GM21576 (cell line): Measurements from ENCODE around the gene ELF3.
"Not testable (repeated sequence)": the region's sequence is repeated elsewhere in the genome, so short reads cannot be mapped to it uniquely, and the experiment has no call there.

Experiments used
- ATAC-seq: cut with Tn5 transposase; IDR thresholded peaks from one replicate; pipeline ENCODE4 v1.9.1; 2021; ENCODE audit warnings: mild to moderate bottlenecking, moderate library complexity; ENCODE audit not compliant: unreplicated experiment

Gene ELF3

GRCh38 chr1:202034149-202034682 lies 23.8 kb downstream of the ELF3 start:
- ATAC-seq, result no peak

GRCh38 chr1:202034683-202035462 lies 24.5 kb downstream of the ELF3 start:
- ATAC-seq, result no peak

- no peak for ATAC-seq
These were observed 26.4 kb downstream of the ELF3 start for GRCh38 chr1:202036595-202037387.

GRCh38 chr1:202037706-202038296 lies 27.4 kb downstream of the ELF3 start:
- ATAC-seq, result no peak

- no peak for ATAC-seq
These were observed 28.4 kb downstream of the ELF3 start for GRCh38 chr1:202038688-202039346.

GRCh38 chr1:202045705-202046104 lies 35.3 kb downstream of the ELF3 start:
- ATAC-seq, result no peak

- no peak for ATAC-seq
These were observed 35.8 kb downstream of the ELF3 start for GRCh38 chr1:202046227-202046626.

- no peak for ATAC-seq
These were observed 36.6 kb downstream of the ELF3 start for GRCh38 chr1:202046748-202047708.

GRCh38 chr1:202047977-202048376 lies 37.6 kb downstream of the ELF3 start:
- ATAC-seq, result no peak

GRCh38 chr1:202049129-202049528 lies 38.7 kb downstream of the ELF3 start:
- ATAC-seq, result no peak

- ATAC-seq, result no peak
These were observed 43.7 kb downstream of the ELF3 start for GRCh38 chr1:202054094-202054493.

GRCh38 chr1:202054673-202055072 lies 44.3 kb downstream of the ELF3 start:
- not testable (repeated sequence) for ATAC-seq

- ATAC-seq, result no peak
These were observed 46.4 kb downstream of the ELF3 start for GRCh38 chr1:202056644-202057334.

- ATAC-seq, result not testable (repeated sequence)
These were observed 46.9 kb downstream of the ELF3 start for GRCh38 chr1:202057335-202057704.

- no peak for ATAC-seq
These were observed 47.9 kb downstream of the ELF3 start for GRCh38 chr1:202058001-202058908.

GRCh38 chr1:202061055-202061454 lies 50.7 kb downstream of the ELF3 start:
- no peak for ATAC-seq

- not testable (repeated sequence) for ATAC-seq
These were observed 51.4 kb downstream of the ELF3 start for GRCh38 chr1:202061787-202062186.

- ATAC-seq, result not testable (repeated sequence)
These were observed 52.2 kb downstream of the ELF3 start for GRCh38 chr1:202062636-202063035.
